Right ventricle myocardium superior (tissue), 1 donor: Measurements from ENCODE around the gene TTLL12. TPM values are rescaled to one million over a fixed set of nuclear protein-coding genes. Genes with fewer than 3 reads are reported as not detected.

ENCODE experiments used
- ATAC-seq: fragments of 200-7000 bp; cut with Tn5 transposase; one replicate; pipeline ENCODE4 v1.9.1; 2020; ENCODE audit warnings: mild to moderate bottlenecking; ENCODE audit not compliant: poor library complexity
- DNase-seq: peaks from one replicate; pipeline ENCODE4 v3.0.0-alpha.2; 2020
- intact Hi-C: fragments of 100-400 bp; cut with DNase I; formaldehyde crosslinking; loops from one replicate; pipeline ENCODE4 v1.11.2; 2022
- total RNA-seq: library from RNA; stranded (reverse); fragmentation: NEBNext Ultra II Directional; extraction: Animal tissue kit (Norgen Biotek cat#: 25700); gene quantifications from one replicate; pipeline ENCODE4 v1.2.1, GENCODE V29; 2021
- donor health status: DM: no; HTN: yes; CAD: no; lungs with severe emphysema.

The TTLL12 gene
- total RNA-seq, 1 donor from 2014 or later, result 11.1 TPM

GRCh38 chr22:43202756-43203410, 15.9 kb upstream of the TTLL12 start:
- ATAC-seq (no peak), DNase-seq (no peak)
- intact Hi-C loops, result no loop called here

- DNase-seq (no peak), ATAC-seq (no peak)
- intact Hi-C loops, result no loop called here
Measured at GRCh38 chr22:43202326-43202725, 15.4 kb upstream of the TTLL12 start.

GRCh38 chr22:43201486-43202219, 14.7 kb upstream of the TTLL12 start:
- DNase-seq, result no peak
- ATAC-seq, result no peak
- intact Hi-C loops, result no loop called here

- ATAC-seq (no peak), DNase-seq (no peak)
- intact Hi-C loops, result no loop called here
Measured at GRCh38 chr22:43200555-43200954, 13.6 kb upstream of the TTLL12 start.

GRCh38 chr22:43200031-43200430, 13.1 kb upstream of the TTLL12 start:
- ATAC-seq (no peak), DNase-seq (no peak)
- intact Hi-C loops, result no loop called here

GRCh38 chr22:43199541-43199940, 12.6 kb upstream of the TTLL12 start:
- no peak for DNase-seq
- intact Hi-C loops, result no loop called here
- no peak for ATAC-seq

- intact Hi-C loops, result no loop called here
- DNase-seq (no peak), ATAC-seq (no peak)
Measured at GRCh38 chr22:43198936-43199335, 12.0 kb upstream of the TTLL12 start.

GRCh38 chr22:43198126-43198525, 11.2 kb upstream of the TTLL12 start:
- no peak for ATAC-seq
- DNase-seq, result no peak
- intact Hi-C loops, result no loop called here

GRCh38 chr22:43197271-43197941, 10.5 kb upstream of the TTLL12 start:
- DNase-seq (no peak), ATAC-seq (peak; percentile 71)
- intact Hi-C loops, result no loop called here

- ATAC-seq (no peak), DNase-seq (no peak)
- intact Hi-C loops, result no loop called here
Measured at GRCh38 chr22:43191831-43192230, 4.9 kb upstream of the TTLL12 start.

GRCh38 chr22:43188829-43189545, 2.1 kb upstream of the TTLL12 start:
- intact Hi-C loops, result no loop called here
- DNase-seq, result no peak
- ATAC-seq, result no peak

- DNase-seq, result peak; percentile 98
- intact Hi-C loops, result loop anchor here (2.0 kb wide), 1 partner anchor 35 kb away; no protein-coding TSS in a partner anchor
- ATAC-seq, result peak; percentile 95
Measured at GRCh38 chr22:43187171-43188099, 501 bp upstream of the TTLL12 start.

- intact Hi-C loops, result loop anchor here (2.0 kb wide), 1 partner anchor 33 kb away; no protein-coding TSS in a partner anchor
Measured at GRCh38 chr22:43185860-43186261, 1.1 kb downstream of the TTLL12 start.

GRCh38 chr22:43183496-43184277, 3.2 kb downstream of the TTLL12 start:
- DNase-seq, result no peak
- intact Hi-C loops, result no loop called here
- ATAC-seq, result no peak

More at GRCh38 chr22:43185860-43186261, 1.1 kb downstream of the TTLL12 start:
- DNase-seq (peak; percentile 78), ATAC-seq (peak; percentile 39)

GRCh38 chr22:43182726-43183125, 4.2 kb downstream of the TTLL12 start:
- no peak for DNase-seq
- ATAC-seq, result no peak
- intact Hi-C loops, result no loop called here

- DNase-seq (no peak), ATAC-seq (no peak)
- intact Hi-C loops, result no loop called here
Measured at GRCh38 chr22:43182118-43182517, 4.8 kb downstream of the TTLL12 start.

GRCh38 chr22:43181321-43182076, 5.4 kb downstream of the TTLL12 start:
- ATAC-seq (no peak), DNase-seq (no peak)
- intact Hi-C loops, result no loop called here
